HepG2 (cell line): ENCODE measurements around the gene CLPTM1. TPM values are rescaled to one million over a fixed set of nuclear protein-coding genes. Genes with fewer than 3 reads are reported as not detected.

Experiments used
- HOXA9 ChIP-seq: sonication (generic); formaldehyde crosslinking; IDR thresholded peaks from 2 replicates; pipeline ENCODE4 v1.8.1; 2022; ENCODE audit warnings: missing genetic modification reagents, mild to moderate bottlenecking, moderate library complexity, borderline replicate concordance
- RBAK ChIP-seq: sonication (generic); formaldehyde crosslinking; IDR thresholded peaks from 2 replicates; pipeline ENCODE4 v1.5.1; 2020; ENCODE audit warnings: mild to moderate bottlenecking, missing genetic modification reagents
- SALL1 ChIP-seq: sonication (generic); formaldehyde crosslinking; IDR thresholded peaks from 2 replicates; pipeline ENCODE4 v1.8.0; 2022; ENCODE audit warnings: mild to moderate bottlenecking, missing genetic modification reagents
- SAP130 ChIP-seq: IDR thresholded peaks from 2 replicates; pipeline ENCODE4 v1.6.1; 2016; ENCODE audit warnings: low read depth
- SSRP1 ChIP-seq: IDR thresholded peaks from 2 replicates; pipeline ENCODE4 v1.6.1; 2016; ENCODE audit warnings: control low read depth
- ZFY ChIP-seq: sonication (generic); formaldehyde crosslinking; IDR thresholded peaks from 2 replicates; pipeline ENCODE4 v1.4.0; 2020; ENCODE audit warnings: missing genetic modification reagents
- ZMAT3 ChIP-seq: sonication (generic); formaldehyde crosslinking; conservative IDR thresholded peaks from 2 replicates; pipeline ENCODE4 v1.7.0; 2021; ENCODE audit warnings: missing genetic modification reagents
- ZNF205 ChIP-seq: IDR thresholded peaks from 2 replicates; pipeline ENCODE4 v1.6.1; 2018; ENCODE audit warnings: missing biosample characterization, missing genetic modification reagents
- ZNF263 ChIP-seq: sonication (generic); formaldehyde crosslinking; IDR thresholded peaks from 2 replicates; pipeline ENCODE4 v1.4.0; 2020; ENCODE audit warnings: missing genetic modification reagents
- ZNF569 ChIP-seq: sonication (generic); formaldehyde crosslinking; IDR thresholded peaks from 2 replicates; pipeline ENCODE4 v1.5.0; 2020; ENCODE audit warnings: mild to moderate bottlenecking, missing genetic modification reagents, moderate library complexity, borderline replicate concordance
- ZNF709 ChIP-seq: sonication (generic); formaldehyde crosslinking; IDR thresholded peaks from 2 replicates; pipeline ENCODE4 v1.5.0; 2020; ENCODE audit warnings: mild to moderate bottlenecking, missing genetic modification reagents
- ZNF891 ChIP-seq: sonication (generic); formaldehyde crosslinking; IDR thresholded peaks from 2 replicates; pipeline ENCODE4 v1.5.0; 2020; ENCODE audit warnings: mild to moderate bottlenecking, missing genetic modification reagents
- polyA plus RNA-seq, 8 experiments: library from polyadenylated mRNA; depleted of rRNA in 3 of 8; stranded (reverse) in 7 of 8; unstranded in 1 of 8; fragments of >200 nt; fragmentation: Illumina TruSeq in 4 of 8; extraction: Trizol in 4 of 8; gene quantifications; 2 replicates each; pipeline versions ENCODE4 v1.2.1 to v1.2.3, GENCODE V29; 2011 to 2016; ENCODE audit warnings: low read depth in 4 of 8, missing spikeins in 1 of 8, mixed read lengths in 1 of 8; ENCODE audit not compliant: insufficient read depth in 1 of 8
- total RNA-seq, 5 experiments: library from RNA; depleted of rRNA; stranded (reverse); fragments of >200 nt; fragmentation: Illumina TruSeq; extraction: Trizol; gene quantifications; 2 replicates each; pipeline ENCODE4 v1.2.3, GENCODE V29; 2016; ENCODE audit warnings: low read depth in 1 of 5
- TF ChIP-seq, protein P1 (sequence below): sonication (generic); formaldehyde crosslinking; IDR thresholded peaks from 2 replicates; pipeline ENCODE4 v1.5.0; 2020; ENCODE audit warnings: mild to moderate bottlenecking, missing genetic modification reagents
- TF ChIP-seq, protein P2 (sequence below): sonication (generic); formaldehyde crosslinking; IDR thresholded peaks from 2 replicates; pipeline ENCODE4 v1.5.0; 2020; ENCODE audit warnings: missing genetic modification reagents
- TF ChIP-seq, protein P3 (sequence below): sonication (generic); formaldehyde crosslinking; IDR thresholded peaks from 2 replicates; pipeline ENCODE4 v1.4.0; 2020; ENCODE audit warnings: missing genetic modification reagents
- TF ChIP-seq, protein P4 (sequence below): sonication (generic); formaldehyde crosslinking; IDR thresholded peaks from 2 replicates; pipeline ENCODE4 v1.4.0; 2020; ENCODE audit warnings: missing genetic modification reagents
- TF ChIP-seq, protein P5 (sequence below): sonication (generic); formaldehyde crosslinking; IDR thresholded peaks from 2 replicates; pipeline ENCODE4 v1.5.0; 2020; ENCODE audit warnings: missing genetic modification reagents
- TF ChIP-seq, protein P6 (sequence below): sonication (generic); formaldehyde crosslinking; IDR thresholded peaks from 2 replicates; pipeline ENCODE4 v1.4.0; 2020; ENCODE audit warnings: missing genetic modification reagents

The CLPTM1 gene
- total and polyA plus RNA-seq, 2 of the 13 experiments (the other 11 are each of a cell fraction or from before 2014, with no cell fraction given), result 34.9 to 42.8 TPM

DNA sequence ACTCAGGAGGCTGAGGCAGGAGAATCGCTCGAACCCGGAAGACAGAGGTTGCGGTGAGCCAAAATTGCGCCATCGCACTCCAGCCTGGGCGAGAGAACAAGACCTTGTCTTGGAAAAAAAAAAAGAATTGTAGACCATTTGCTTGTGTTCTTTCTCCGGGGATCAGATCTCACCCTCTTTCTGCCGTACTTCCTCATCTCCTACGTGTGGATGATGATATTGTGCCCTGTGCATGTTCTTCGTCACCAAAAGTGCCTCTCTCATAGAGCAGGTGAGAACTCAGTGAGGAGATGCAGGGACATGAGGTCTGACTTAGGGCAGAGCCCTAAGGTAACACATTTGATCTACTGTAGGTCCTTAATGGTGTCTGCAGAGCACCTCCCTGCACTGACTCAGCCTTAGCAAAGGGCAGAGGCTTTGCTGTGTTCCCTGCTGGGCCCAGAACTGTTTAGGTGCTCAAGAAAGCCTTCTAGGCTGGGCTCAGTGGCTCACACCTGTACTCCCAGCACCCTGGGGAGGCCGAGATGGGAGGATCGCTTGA lies 8.1 kb upstream of the CLPTM1 start (continued):
- TF ChIP-seq, protein P1, sequence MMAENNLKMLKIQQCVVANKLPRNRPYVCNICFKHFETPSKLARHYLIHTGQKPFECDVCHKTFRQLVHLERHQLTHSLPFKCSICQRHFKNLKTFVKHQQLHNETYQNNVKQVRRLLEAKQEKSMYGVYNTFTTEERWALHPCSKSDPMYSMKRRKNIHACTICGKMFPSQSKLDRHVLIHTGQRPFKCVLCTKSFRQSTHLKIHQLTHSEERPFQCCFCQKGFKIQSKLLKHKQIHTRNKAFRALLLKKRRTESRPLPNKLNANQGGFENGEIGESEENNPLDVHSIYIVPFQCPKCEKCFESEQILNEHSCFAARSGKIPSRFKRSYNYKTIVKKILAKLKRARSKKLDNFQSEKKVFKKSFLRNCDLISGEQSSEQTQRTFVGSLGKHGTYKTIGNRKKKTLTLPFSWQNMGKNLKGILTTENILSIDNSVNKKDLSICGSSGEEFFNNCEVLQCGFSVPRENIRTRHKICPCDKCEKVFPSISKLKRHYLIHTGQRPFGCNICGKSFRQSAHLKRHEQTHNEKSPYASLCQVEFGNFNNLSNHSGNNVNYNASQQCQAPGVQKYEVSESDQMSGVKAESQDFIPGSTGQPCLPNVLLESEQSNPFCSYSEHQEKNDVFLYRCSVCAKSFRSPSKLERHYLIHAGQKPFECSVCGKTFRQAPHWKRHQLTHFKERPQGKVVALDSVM (CRISPR knock-in tag), result peak; percentile 82
- TF ChIP-seq SALL1 (CRISPR knock-in tag) (peak; percentile 23; the same call in 1 of the 2 replicates), RBAK (CRISPR knock-in tag) (no peak), ZNF263 (CRISPR knock-in tag) (peak; percentile 7; the same call in 1 of the 2 replicates), ZFY (CRISPR knock-in tag) (peak; percentile 32; the same call in 1 of the 2 replicates), SAP130 (CRISPR knock-in tag) (peak; percentile 35; the same call in 1 of the 2 replicates), SSRP1 (CRISPR knock-in tag) (0 out of 2 replicates have a peak, but pooled peaks have one; percentile 46), ZNF205 (no peak), ZNF891 (CRISPR knock-in tag) (no peak), ZNF569 (CRISPR knock-in tag) (no peak), ZNF709 (no peak), HOXA9 (no peak), ZMAT3 (CRISPR knock-in tag) (no peak)
- TF ChIP-seq, protein P2, sequence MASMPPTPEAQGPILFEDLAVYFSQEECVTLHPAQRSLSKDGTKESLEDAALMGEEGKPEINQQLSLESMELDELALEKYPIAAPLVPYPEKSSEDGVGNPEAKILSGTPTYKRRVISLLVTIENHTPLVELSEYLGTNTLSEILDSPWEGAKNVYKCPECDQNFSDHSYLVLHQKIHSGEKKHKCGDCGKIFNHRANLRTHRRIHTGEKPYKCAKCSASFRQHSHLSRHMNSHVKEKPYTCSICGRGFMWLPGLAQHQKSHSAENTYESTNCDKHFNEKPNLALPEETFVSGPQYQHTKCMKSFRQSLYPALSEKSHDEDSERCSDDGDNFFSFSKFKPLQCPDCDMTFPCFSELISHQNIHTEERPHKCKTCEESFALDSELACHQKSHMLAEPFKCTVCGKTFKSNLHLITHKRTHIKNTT (CRISPR knock-in tag), result no peak
- TF ChIP-seq, protein P3, sequence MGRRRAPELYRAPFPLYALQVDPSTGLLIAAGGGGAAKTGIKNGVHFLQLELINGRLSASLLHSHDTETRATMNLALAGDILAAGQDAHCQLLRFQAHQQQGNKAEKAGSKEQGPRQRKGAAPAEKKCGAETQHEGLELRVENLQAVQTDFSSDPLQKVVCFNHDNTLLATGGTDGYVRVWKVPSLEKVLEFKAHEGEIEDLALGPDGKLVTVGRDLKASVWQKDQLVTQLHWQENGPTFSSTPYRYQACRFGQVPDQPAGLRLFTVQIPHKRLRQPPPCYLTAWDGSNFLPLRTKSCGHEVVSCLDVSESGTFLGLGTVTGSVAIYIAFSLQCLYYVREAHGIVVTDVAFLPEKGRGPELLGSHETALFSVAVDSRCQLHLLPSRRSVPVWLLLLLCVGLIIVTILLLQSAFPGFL (CRISPR knock-in tag), result no peak
- TF ChIP-seq, protein P4, sequence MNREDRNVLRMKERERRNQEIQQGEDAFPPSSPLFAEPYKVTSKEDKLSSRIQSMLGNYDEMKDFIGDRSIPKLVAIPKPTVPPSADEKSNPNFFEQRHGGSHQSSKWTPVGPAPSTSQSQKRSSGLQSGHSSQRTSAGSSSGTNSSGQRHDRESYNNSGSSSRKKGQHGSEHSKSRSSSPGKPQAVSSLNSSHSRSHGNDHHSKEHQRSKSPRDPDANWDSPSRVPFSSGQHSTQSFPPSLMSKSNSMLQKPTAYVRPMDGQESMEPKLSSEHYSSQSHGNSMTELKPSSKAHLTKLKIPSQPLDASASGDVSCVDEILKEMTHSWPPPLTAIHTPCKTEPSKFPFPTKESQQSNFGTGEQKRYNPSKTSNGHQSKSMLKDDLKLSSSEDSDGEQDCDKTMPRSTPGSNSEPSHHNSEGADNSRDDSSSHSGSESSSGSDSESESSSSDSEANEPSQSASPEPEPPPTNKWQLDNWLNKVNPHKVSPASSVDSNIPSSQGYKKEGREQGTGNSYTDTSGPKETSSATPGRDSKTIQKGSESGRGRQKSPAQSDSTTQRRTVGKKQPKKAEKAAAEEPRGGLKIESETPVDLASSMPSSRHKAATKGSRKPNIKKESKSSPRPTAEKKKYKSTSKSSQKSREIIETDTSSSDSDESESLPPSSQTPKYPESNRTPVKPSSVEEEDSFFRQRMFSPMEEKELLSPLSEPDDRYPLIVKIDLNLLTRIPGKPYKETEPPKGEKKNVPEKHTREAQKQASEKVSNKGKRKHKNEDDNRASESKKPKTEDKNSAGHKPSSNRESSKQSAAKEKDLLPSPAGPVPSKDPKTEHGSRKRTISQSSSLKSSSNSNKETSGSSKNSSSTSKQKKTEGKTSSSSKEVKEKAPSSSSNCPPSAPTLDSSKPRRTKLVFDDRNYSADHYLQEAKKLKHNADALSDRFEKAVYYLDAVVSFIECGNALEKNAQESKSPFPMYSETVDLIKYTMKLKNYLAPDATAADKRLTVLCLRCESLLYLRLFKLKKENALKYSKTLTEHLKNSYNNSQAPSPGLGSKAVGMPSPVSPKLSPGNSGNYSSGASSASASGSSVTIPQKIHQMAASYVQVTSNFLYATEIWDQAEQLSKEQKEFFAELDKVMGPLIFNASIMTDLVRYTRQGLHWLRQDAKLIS (CRISPR knock-in tag), result peak; percentile 69; the same call in 1 of the 2 replicates
- TF ChIP-seq, protein P5, sequence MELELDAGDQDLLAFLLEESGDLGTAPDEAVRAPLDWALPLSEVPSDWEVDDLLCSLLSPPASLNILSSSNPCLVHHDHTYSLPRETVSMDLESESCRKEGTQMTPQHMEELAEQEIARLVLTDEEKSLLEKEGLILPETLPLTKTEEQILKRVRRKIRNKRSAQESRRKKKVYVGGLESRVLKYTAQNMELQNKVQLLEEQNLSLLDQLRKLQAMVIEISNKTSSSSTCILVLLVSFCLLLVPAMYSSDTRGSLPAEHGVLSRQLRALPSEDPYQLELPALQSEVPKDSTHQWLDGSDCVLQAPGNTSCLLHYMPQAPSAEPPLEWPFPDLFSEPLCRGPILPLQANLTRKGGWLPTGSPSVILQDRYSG (CRISPR knock-in tag), result no peak
- TF ChIP-seq, protein P6, sequence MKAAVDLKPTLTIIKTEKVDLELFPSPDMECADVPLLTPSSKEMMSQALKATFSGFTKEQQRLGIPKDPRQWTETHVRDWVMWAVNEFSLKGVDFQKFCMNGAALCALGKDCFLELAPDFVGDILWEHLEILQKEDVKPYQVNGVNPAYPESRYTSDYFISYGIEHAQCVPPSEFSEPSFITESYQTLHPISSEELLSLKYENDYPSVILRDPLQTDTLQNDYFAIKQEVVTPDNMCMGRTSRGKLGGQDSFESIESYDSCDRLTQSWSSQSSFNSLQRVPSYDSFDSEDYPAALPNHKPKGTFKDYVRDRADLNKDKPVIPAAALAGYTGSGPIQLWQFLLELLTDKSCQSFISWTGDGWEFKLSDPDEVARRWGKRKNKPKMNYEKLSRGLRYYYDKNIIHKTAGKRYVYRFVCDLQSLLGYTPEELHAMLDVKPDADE (CRISPR knock-in tag), result no peak
